Activated naive CD8-positive, alpha-beta T cell treated with anti-CD3 and anti-CD28 coated beads for 36 hours (primary cell): ENCODE results near the gene SMARCAD1. TPM values are rescaled to one million over a fixed set of nuclear protein-coding genes. Genes with fewer than 3 reads are reported as not detected.
"Not testable (repeated sequence)": the region's sequence is repeated elsewhere in the genome, so short reads cannot be mapped to it uniquely, and the experiment has no call there.

Experiments used
- DNase-seq: peaks from one replicate; pipeline ENCODE4 v3.0.0; 2021
- H3K27ac Mint-ChIP-seq: one replicate; pipeline ENCODE4 v1.8.0; 2022; ENCODE audit warnings: mild to moderate bottlenecking, moderate library complexity, mixed read lengths
- H3K27me3 Mint-ChIP-seq: one replicate; pipeline ENCODE4 v1.8.0; 2022; ENCODE audit warnings: mild to moderate bottlenecking, mixed read lengths
- H3K36me3 Mint-ChIP-seq: one replicate; pipeline ENCODE4 v1.8.0; 2021; ENCODE audit warnings: mild to moderate bottlenecking, mixed read lengths
- H3K4me1 Mint-ChIP-seq: one replicate; pipeline ENCODE4 v1.8.0; 2021; ENCODE audit warnings: mixed read lengths
- H3K4me3 Mint-ChIP-seq: one replicate; pipeline ENCODE4 v1.8.0; 2022; ENCODE audit warnings: mild to moderate bottlenecking, moderate library complexity, mixed read lengths
- H3K9me3 Mint-ChIP-seq: one replicate; pipeline ENCODE4 v1.8.0; 2022; ENCODE audit warnings: mixed read lengths
- total RNA-seq, 2 experiments: library from RNA; stranded (reverse); gene quantifications; one replicate each; pipeline ENCODE4 v1.2.3, GENCODE V29; 2021

Gene SMARCAD1
- total RNA-seq, 2 experiments from 2014 or later = 33.5 to 35.4 TPM

DNA sequence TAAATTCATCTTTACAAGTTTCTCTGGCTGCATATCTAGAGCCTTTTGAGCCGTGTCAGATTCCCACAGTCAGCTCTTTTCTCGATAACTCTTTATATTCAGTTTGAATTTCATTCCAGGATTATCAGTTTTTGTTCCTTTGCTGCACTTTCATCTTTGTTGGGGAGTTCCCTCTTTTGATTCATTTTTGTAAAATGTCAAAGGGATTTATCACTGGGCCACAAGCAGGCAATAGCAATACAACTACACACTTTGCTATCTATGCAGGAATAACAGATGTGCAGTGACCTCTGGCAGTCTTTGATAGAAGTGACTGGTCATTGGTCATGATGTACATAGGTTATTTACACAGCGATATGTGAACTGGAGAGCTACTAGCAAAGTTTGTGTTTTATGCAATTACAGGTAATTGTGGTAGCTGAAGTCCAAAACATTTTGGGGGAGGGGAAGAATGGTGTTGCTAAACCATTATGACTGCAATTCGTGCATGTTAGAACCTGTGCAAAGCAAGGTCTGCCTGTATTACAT is 91.1 kb downstream of the SMARCAD1 start:
- no peaks in the 10 kb centered on the region for H3K27me3 Mint-ChIP-seq
- no peaks in the 10 kb centered on the region for H3K9me3 Mint-ChIP-seq
- no peak overlapping the region for H3K27ac Mint-ChIP-seq
- no peaks in the 10 kb centered on the region for H3K36me3 Mint-ChIP-seq
- no peaks in the 10 kb centered on the region for H3K4me1 Mint-ChIP-seq
- DNase-seq = no peak
- no peak overlapping the region for H3K4me3 Mint-ChIP-seq

DNA sequence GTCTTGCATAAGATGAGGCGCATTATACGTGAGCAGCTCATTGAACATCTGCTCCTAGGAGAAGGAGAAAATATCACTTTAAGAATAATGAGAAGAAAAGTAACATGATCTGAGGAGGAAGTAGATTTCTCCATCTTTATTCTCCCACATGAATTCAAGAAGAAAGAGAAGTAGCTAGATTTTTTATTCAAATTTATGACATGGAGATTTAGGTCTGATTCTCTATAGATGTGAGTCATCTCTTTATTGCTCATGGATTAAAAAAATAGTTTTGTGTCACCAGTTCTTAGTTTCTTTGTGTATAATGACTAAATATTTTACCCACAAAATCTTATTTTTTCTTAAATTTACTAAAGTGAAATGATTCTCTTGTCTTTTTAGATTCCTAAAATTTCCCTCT is 94.5 kb downstream of the SMARCAD1 start:
- Mint-ChIP-seq H3K27ac (no peak overlapping the region), H3K36me3 (no peaks in the 10 kb centered on the region), H3K4me3 (no peak overlapping the region), H3K27me3 (no peaks in the 10 kb centered on the region), H3K9me3 (no peaks in the 10 kb centered on the region), H3K4me1 (no peaks in the 10 kb centered on the region)
- no peak for DNase-seq

DNA sequence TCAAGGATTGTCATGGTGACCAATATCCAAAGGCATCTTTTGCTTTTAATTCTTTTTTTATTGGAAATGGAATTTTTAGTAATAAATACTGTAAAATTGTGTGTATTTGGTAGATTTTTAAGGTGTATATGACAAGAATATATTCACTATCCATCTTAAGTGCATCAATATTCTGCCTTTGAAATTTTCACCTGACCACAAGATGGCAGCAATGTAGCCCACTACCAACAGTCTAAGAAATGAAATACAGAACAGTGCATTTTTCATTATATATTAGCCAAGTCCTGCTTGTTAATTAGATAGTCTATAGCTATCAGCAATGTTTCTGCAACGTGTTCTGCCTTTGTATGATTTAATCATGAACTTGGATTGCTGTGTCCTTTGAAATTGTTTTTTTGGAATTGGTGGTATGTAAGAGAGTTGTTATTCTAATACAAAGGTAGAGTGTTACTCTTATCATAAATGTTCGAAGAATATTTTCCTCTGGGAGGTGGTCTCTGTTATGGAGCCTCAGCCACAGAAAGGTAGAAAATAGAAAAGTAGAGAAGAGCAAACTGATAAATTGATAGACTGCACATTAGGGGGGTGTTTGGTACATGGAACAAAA is 96.8 kb downstream of the SMARCAD1 start:
- Mint-ChIP-seq H3K36me3 (no peaks in the 10 kb centered on the region), H3K27ac (no peak overlapping the region), H3K4me3 (no peak overlapping the region), H3K27me3 (no peaks in the 10 kb centered on the region), H3K9me3 (no peaks in the 10 kb centered on the region), H3K4me1 (no peaks in the 10 kb centered on the region)
- DNase-seq = no peak

DNA sequence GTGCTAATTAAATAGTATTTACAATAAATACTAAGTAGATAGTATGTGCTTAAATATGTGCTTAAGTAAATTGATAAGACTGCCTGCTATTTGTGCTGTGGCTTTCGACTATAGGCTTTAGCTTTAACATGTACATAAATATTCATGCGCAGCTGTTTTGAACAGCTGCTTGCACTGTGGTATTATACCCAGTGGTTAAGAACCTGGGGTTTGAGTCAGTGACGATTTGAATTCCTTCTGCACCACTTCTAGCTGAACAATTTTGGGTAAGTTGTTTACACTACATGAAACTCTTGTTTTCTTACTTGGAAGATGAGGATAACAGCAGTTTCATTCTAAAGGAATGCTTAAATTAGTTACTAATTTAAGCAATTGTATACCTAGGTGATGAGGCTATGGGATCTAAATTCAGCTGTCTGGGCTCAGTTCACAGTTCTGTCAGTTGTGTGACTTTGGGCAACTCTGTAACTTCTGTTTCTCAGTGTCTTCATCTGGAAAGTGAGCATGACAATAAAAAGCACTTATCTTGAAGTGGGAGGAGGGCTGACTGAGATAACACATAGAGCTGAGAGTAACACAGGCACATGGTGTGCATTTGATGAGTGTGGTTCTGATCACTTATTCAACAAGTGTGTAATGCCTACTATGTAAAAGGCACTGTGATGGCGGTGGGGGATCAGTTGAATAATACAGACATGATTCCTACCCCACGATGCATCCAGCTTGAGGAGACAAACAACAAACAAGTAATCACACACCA is 98.0 kb downstream of the SMARCAD1 start:
- Mint-ChIP-seq H3K4me1 (no peaks in the 10 kb centered on the region), H3K4me3 (no peak overlapping the region), H3K27me3 (no peaks in the 10 kb centered on the region), H3K9me3 (peaks cover 2% of the 10 kb centered on the region), H3K36me3 (peaks cover under 1% of the 10 kb centered on the region), H3K27ac (no peak overlapping the region)
- no peak for DNase-seq

DNA sequence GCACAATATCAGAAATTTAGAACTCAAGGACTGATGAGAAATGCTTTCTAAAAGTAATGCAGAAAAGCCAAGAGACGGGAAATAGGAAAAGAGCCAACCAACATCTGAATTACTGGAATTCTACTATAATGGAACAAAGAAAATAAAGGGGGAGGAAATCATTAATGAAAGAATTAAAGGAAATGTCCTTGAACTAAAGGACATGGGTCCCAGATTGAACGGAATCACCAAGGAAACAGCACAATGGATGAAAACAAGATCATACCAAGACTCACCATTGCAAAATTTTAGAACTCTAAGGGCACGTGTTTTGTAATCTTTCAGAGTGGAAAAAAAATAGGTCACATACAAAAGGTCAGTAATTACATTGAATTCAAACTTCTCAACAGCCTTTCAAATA is 99.0 kb downstream of the SMARCAD1 start:
- no peak overlapping the region for H3K27ac Mint-ChIP-seq
- no peaks in the 10 kb centered on the region for H3K27me3 Mint-ChIP-seq
- peaks cover 1% of the 10 kb centered on the region for H3K36me3 Mint-ChIP-seq
- no peaks in the 10 kb centered on the region for H3K4me1 Mint-ChIP-seq
- no peak for DNase-seq
- peaks cover 2% of the 10 kb centered on the region for H3K9me3 Mint-ChIP-seq
- no peak overlapping the region for H3K4me3 Mint-ChIP-seq

DNA sequence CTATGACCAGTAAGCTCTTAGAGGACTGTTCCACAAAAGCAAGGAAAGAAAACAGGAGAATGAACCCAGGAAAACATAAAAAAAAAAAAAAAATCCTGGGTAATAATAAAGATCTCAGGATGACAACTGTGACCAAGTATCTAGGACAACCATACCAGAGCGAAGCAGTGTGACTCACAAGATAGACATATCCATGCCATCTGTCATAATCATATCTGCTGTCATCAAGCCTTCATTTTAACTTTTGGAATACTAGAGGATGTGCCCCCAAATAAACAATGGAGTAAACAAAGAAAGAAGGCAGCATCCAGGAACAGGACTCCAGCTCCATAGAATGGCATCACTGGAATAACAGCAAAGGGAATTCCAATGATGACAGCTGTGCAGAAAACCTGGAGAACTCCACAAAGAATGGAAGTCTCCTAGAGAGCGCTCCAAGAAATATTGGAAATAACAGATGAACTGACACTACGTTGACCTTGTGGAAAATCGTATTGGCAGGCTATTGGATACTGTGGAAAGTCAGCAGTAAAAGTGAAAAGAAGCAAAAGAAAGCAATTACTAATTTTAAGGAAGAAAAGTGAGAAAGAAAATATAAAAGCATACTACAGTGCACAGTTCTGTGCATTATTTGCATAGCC is 99.7 kb downstream of the SMARCAD1 start:
- DNase-seq = no peak
- H3K4me1 Mint-ChIP-seq = no peaks in the 10 kb centered on the region
- H3K27me3 Mint-ChIP-seq = no peaks in the 10 kb centered on the region
- no peak overlapping the region for H3K27ac Mint-ChIP-seq
- H3K9me3 Mint-ChIP-seq = peaks cover 3% of the 10 kb centered on the region
- peaks cover 1% of the 10 kb centered on the region for H3K36me3 Mint-ChIP-seq
- no peak overlapping the region for H3K4me3 Mint-ChIP-seq

DNA sequence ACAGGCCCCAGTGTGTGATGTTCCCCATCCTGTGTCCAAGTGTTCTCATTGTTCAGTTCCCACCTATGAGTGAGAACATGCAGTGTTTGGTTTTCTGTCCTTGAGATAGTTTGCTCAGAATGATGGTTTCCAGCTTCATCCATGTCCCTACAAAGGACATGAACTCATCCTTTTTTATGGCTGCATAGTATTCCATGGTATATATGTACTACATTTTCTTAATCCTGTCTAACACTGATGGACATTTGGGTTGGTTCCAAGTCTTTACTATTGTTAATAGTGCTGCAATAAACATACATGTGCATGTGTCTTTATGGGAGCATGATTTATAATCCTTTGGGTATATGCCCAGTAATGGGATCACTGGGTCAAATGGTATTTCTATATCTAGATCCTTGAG is 112.3 kb downstream of the SMARCAD1 start:
- H3K4me1 Mint-ChIP-seq, H3K4me3 Mint-ChIP-seq, H3K36me3 Mint-ChIP-seq, H3K27ac Mint-ChIP-seq, DNase-seq, H3K27me3 Mint-ChIP-seq: not testable (repeated sequence)
- H3K9me3 Mint-ChIP-seq = peaks cover 17% of the 10 kb centered on the region

DNA sequence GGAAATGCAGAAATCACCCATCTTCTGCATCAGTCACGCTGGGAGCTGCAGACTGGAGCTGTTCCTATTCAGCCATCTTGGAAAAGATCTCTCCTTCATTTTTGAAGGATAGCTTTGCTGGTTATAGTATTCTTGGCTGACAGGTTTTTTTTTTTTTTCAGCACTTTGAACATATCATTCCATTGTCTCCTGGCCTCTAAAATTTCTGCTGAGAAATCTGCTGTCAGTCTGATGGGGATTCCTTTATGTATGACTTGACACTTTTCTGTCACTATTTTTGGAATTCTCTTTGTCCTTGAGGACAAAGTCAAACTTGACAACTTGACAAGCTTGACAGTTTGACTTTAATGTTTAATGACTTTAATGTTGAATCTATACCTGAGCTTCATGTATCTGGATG is 118.2 kb downstream of the SMARCAD1 start:
- Mint-ChIP-seq H3K4me1 (no peaks in the 10 kb centered on the region), H3K36me3 (peaks cover 13% of the 10 kb centered on the region), H3K9me3 (peaks cover 19% of the 10 kb centered on the region), H3K27ac (no peak overlapping the region), H3K27me3 (no peaks in the 10 kb centered on the region), H3K4me3 (no peak overlapping the region)
- DNase-seq = no peak

DNA sequence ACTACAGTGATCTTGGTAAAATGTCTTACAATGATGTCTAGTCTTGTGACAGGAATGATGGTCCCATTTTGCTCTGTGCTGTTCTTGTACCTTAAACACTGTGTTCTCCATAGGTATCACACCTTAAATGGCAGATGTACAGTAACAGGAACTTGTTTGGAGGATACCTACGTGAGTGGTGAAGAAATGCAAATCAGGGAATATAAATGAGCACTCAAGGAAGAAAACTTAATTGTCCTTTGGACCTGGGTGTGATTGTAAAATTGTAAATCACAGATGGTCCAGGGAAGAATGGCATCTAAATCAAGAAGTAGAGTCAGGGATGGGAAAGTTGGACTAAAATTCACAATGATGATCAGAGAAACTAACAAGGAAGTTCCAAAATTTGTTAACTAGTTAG is 122.3 kb downstream of the SMARCAD1 start:
- H3K27me3 Mint-ChIP-seq = no peaks in the 10 kb centered on the region
- peaks cover 10% of the 10 kb centered on the region for H3K9me3 Mint-ChIP-seq
- DNase-seq = no peak
- peaks cover 11% of the 10 kb centered on the region for H3K36me3 Mint-ChIP-seq
- H3K4me3 Mint-ChIP-seq = no peak overlapping the region
- H3K27ac Mint-ChIP-seq = no peak overlapping the region
- no peaks in the 10 kb centered on the region for H3K4me1 Mint-ChIP-seq

DNA sequence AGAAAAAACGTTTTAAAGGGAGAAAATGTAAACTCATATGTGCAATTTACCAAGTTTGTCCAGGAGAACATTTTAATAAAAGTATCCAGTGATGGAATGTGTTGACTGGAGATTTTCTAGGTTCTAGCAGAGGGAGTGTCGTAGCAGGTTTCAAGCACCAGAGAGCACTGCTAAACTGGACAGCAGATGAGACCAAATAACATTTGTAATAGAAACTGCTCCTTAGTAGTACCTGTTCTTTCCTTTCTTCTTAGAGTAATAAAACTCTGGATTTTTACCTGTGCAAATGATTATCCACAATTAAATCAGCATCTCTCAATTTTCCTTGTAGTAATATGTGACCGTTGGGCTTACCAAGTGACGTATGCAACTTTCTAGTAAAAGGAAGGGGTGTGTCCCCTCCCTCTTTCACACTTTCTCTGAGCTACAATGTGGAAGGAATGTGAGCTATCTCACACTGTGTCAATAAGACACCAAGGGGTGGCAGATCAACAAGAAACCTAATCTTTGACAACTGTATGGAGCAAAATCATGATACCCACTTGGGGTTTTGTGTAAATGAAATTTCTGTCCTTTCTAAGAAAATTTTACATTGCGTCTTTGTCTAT is 125.4 kb downstream of the SMARCAD1 start:
- H3K27me3 Mint-ChIP-seq = no peaks in the 10 kb centered on the region
- peaks cover 1% of the 10 kb centered on the region for H3K36me3 Mint-ChIP-seq
- H3K4me3 Mint-ChIP-seq = no peak overlapping the region
- H3K9me3 Mint-ChIP-seq = no peaks in the 10 kb centered on the region
- no peaks in the 10 kb centered on the region for H3K4me1 Mint-ChIP-seq
- no peak overlapping the region for H3K27ac Mint-ChIP-seq
- DNase-seq = no peak

DNA sequence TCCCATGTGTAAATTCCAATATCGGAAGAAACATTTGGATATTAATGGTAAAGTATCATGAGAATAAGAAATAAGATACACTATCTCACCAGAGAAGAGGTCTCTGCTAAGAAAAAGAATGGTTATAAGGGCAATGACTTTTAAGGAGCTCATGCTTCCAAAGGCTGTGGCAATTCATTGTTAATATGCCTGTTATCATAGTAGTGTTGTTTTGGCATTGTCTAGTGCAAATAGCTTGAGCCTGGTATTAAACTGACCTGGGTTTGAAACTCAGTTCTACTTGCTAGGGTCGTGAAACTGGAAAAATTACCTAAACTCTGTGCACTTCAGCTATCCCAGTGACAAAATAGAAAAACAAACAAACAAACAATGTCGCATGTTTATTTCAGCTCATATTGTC is 126.2 kb downstream of the SMARCAD1 start:
- H3K4me3 Mint-ChIP-seq = no peak overlapping the region
- H3K27me3 Mint-ChIP-seq = no peaks in the 10 kb centered on the region
- no peak overlapping the region for H3K27ac Mint-ChIP-seq
- H3K4me1 Mint-ChIP-seq = peaks cover 4% of the 10 kb centered on the region
- no peaks in the 10 kb centered on the region for H3K36me3 Mint-ChIP-seq
- no peaks in the 10 kb centered on the region for H3K9me3 Mint-ChIP-seq
- DNase-seq = no peak

DNA sequence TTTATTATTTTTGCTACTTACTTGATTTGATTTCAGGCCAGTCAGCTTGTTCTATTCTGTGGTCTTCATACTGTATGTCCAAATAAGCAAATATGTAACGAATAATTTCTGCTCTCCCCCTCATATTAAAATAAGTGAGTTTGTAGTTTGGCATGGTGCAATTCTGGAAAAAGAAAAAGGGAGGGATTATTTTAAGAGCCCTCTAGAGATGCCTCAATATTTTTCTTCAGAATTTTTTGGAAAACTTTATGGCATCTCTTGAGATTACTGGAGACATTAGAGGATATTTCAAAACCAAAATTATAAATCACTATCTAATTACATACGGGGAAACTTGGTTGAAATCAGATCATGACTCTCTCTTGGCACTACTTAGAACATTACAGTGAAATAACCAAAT is 126.8 kb downstream of the SMARCAD1 start:
- Mint-ChIP-seq H3K27me3 (no peaks in the 10 kb centered on the region), H3K36me3 (no peaks in the 10 kb centered on the region), H3K4me3 (no peak overlapping the region), H3K4me1 (peaks cover 9% of the 10 kb centered on the region), H3K27ac (no peak overlapping the region), H3K9me3 (no peaks in the 10 kb centered on the region)
- DNase-seq = no peak

DNA sequence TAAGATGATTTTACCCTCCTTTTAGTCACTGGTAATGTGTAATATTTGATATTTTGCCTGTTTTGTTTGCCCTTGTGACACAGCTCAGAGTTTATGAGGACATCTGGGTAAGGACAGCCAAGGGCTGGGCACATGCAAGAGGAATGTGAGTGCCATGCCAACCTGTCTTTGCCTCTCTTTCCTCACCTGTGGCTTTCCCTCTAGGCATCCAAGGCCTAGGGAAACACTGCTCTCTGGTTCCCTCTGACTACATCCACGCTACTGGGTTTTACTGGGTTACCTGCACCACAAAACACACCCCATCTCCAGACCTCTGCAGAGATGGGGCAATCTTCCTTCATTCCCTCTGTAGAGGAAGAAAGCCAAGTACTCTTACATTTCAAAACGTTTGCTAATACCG is 127.3 kb downstream of the SMARCAD1 start:
- no peaks in the 10 kb centered on the region for H3K27me3 Mint-ChIP-seq
- no peaks in the 10 kb centered on the region for H3K36me3 Mint-ChIP-seq
- H3K4me1 Mint-ChIP-seq = peaks cover 14% of the 10 kb centered on the region
- H3K9me3 Mint-ChIP-seq = no peaks in the 10 kb centered on the region
- peak overlapping the region; percentile 66 for H3K27ac Mint-ChIP-seq
- no peak overlapping the region for H3K4me3 Mint-ChIP-seq
- no peak for DNase-seq

DNA sequence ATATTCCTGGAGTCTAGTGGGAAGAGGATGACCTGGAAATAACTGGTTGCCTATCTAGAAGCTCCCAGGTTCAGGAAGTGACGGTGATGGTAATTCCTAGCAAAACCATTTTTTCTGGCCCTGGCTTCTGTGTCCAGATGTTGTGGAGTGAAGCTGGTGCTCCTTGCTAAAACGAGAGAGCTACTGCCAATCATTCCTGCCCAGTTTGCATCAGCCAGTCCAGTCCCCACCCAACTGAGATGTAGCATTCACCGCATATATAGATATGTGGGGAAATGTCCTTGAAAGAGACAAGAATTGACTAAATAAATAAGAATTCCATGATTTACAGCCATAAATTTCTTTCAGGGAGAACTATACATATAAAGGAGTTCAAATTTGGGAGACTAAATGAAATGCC is 128.6 kb downstream of the SMARCAD1 start:
- Mint-ChIP-seq H3K27ac (no peak overlapping the region), H3K4me1 (peaks cover 14% of the 10 kb centered on the region), H3K36me3 (no peaks in the 10 kb centered on the region), H3K4me3 (no peak overlapping the region), H3K9me3 (no peaks in the 10 kb centered on the region), H3K27me3 (no peaks in the 10 kb centered on the region)
- DNase-seq = no peak

DNA sequence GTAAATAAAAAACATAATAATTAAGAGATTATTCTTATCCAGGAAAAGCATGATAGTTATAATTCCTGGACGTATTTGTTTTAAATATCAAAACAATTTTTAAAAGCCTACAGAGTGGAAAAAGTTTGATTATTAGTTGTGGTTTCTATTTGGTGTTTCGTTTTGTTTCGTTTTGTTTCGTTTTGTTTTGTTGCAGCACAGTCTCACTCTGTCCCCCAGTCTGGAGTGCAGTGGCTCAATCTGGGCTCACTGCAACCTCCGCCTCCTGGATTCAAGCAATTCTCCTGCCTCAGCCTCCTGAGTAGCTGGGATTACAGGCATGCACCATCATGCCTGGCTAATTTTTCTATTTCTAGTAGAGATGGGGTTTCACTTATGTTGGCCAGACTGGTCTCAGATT is 129.1 kb downstream of the SMARCAD1 start:
- not testable (repeated sequence) for H3K27ac Mint-ChIP-seq, H3K36me3 Mint-ChIP-seq, DNase-seq, H3K9me3 Mint-ChIP-seq, H3K4me3 Mint-ChIP-seq, H3K27me3 Mint-ChIP-seq
- H3K4me1 Mint-ChIP-seq = peaks cover 14% of the 10 kb centered on the region
